AG04450 (cell line): Measurements from ENCODE around the gene AP2B1. TPM values are rescaled to one million over a fixed set of nuclear protein-coding genes. Genes with fewer than 3 reads are reported as not detected.
A peak's percentile ranks its signal among the peaks of the same experiment; 100 is the strongest.

ENCODE experiments used
- CTCF ChIA-PET: fragments of 300-600, 350-600 bp; formaldehyde crosslinking; extraction: SDS; loops from one replicate; lab custom pipeline; 2022; ENCODE audit warnings: antibody characterized with exemption, inconsistent platforms; lab: Charles Lee
- POLR2A ChIA-PET: fragments of 350-600 bp; formaldehyde crosslinking; extraction: SDS; loops from one replicate; lab custom pipeline; 2021; ENCODE audit warnings: antibody characterized with exemption, inconsistent platforms; lab: Yijun Ruan, JAX
- DNase-seq: peaks from one replicate; pipeline ENCODE4 v3.0.0-alpha.2; 2011; ENCODE audit warnings: low read depth, low spot score
- H3K27ac ChIP-seq: one replicate; pipeline ENCODE4 v1.5.1; 2012; ENCODE audit warnings: low read depth, low read length, control low read depth
- H3K27me3 ChIP-seq: one replicate; pipeline ENCODE4 v1.6.0; 2012; ENCODE audit warnings: low read length; ENCODE audit not compliant: control insufficient read depth, insufficient read depth
- H3K4me3 ChIP-seq: 2 replicates; pipeline ENCODE4 v1.5.1; 2011; ENCODE audit warnings: mild to moderate bottlenecking, low read depth, low read length, control low read depth
- H3K9me3 ChIP-seq: 2 replicates; pipeline ENCODE4 v1.5.1; 2012; ENCODE audit warnings: low read length; ENCODE audit not compliant: control insufficient read depth, insufficient read depth
- CTCF ChIP-seq: IDR thresholded peaks from 2 replicates; pipeline ENCODE4 v1.5.1; 2011; ENCODE audit warnings: low read depth, low read length, control low read depth, inconsistent platforms
- polyA plus RNA-seq: library from polyadenylated mRNA; depleted of rRNA; stranded (reverse); fragments of >200 nt; gene quantifications from 2 replicates; pipeline ENCODE4 v1.2.3, GENCODE V29; 2011

The AP2B1 gene
- polyA plus RNA-seq, 1 experiment: 258 TPM

GRCh38 chr17:35683591-35683990, 96.5 kb downstream of the AP2B1 start:
- no peak overlapping the region for H3K4me3 ChIP-seq
- DNase-seq: no peak
- H3K27me3 ChIP-seq: no peaks in the 10 kb centered on the region
- H3K9me3 ChIP-seq: no peaks in the 10 kb centered on the region
- no peak for TF ChIP-seq CTCF
- ChIA-PET CTCF (interaction anchor here (0.6 to 3.6 kb wide), 4 partner anchors 13 to 563 kb away, joined by 3 to 9 read pairs (median 4); no protein-coding TSS in a partner anchor), POLR2A (no interaction called here)
- H3K27ac ChIP-seq: no peak overlapping the region

- ChIA-PET CTCF (interaction anchor here (0.6 to 3.6 kb wide), 5 partner anchors 13 to 79 kb away, joined by 3 to 9 read pairs (median 3); no protein-coding TSS in a partner anchor), POLR2A (no interaction called here)
Observed at GRCh38 chr17:35684055-35684802, 97.1 kb downstream of the AP2B1 start.

GRCh38 chr17:35692512-35693210, 105.5 kb downstream of the AP2B1 start:
- H3K9me3 ChIP-seq: no peaks in the 10 kb centered on the region
- H3K4me3 ChIP-seq: no peak overlapping the region
- DNase-seq: no peak
- H3K27me3 ChIP-seq: no peaks in the 10 kb centered on the region
- no peak for TF ChIP-seq CTCF
- ChIA-PET POLR2A (no interaction called here), CTCF (interaction anchor here (0.6 kb wide), 1 partner anchor 45 kb away, joined by 3 read pairs; no protein-coding TSS in a partner anchor)
- H3K27ac ChIP-seq: no peak overlapping the region

More at GRCh38 chr17:35684055-35684802, 97.1 kb downstream of the AP2B1 start:
- Histone ChIP-seq H3K27ac (no peak overlapping the region), H3K9me3 (no peaks in the 10 kb centered on the region), H3K27me3 (no peaks in the 10 kb centered on the region), H3K4me3 (no peak overlapping the region)
- peak; percentile 1 for DNase-seq
- no peak for TF ChIP-seq CTCF

- DNase-seq: no peak
- Histone ChIP-seq H3K9me3 (no peaks in the 10 kb centered on the region), H3K4me3 (no peak overlapping the region), H3K27ac (no peak overlapping the region), H3K27me3 (no peaks in the 10 kb centered on the region)
- ChIA-PET POLR2A (no interaction called here), CTCF (interaction anchor here (0.9 kb wide), 1 partner anchor 83 kb away, joined by 3 read pairs; no protein-coding TSS in a partner anchor)
- TF ChIP-seq CTCF: no peak
Observed at GRCh38 chr17:35693662-35694061, 106.5 kb downstream of the AP2B1 start.
